SK-N-SH treated with all-trans-retinoic acid at 6 μM for 48 hours (cell line): Measurements from ENCODE around the gene EZR.

ENCODE experiments used
- CREB5 ChIP-seq: fragments of 250-450 bp; sonication (Bioruptor Pico); IDR thresholded peaks from 2 replicates; pipeline ENCODE4 v1.5.1; 2020; ENCODE audit warnings: low read depth, mild to moderate bottlenecking, moderate library complexity
- GLIS3 ChIP-seq: fragments of 250-450 bp; sonication (Bioruptor Pico); IDR thresholded peaks from 2 replicates; pipeline ENCODE4 v1.5.0; 2020; ENCODE audit warnings: mild to moderate bottlenecking, moderate library complexity
- RARB ChIP-seq: fragments of 250-450 bp; sonication (Bioruptor Pico); IDR thresholded peaks from 2 replicates; pipeline ENCODE4 v1.8.0; 2021; ENCODE audit warnings: mild to moderate bottlenecking, moderate library complexity
- TSHZ2 ChIP-seq: fragments of 250-450 bp; sonication (Bioruptor Pico); IDR thresholded peaks from 2 replicates; pipeline ENCODE4 v1.5.0; 2020; ENCODE audit warnings: mild to moderate bottlenecking, moderate library complexity
- ZFP30 ChIP-seq: fragments of 450-650 bp; formaldehyde crosslinking; IDR thresholded peaks from 2 replicates; pipeline ENCODE4 v1.5.0; 2022; ENCODE audit warnings: mild to moderate bottlenecking, moderate library complexity
- ZNF8 ChIP-seq: fragments of 450-650 bp; formaldehyde crosslinking; IDR thresholded peaks from 2 replicates; pipeline ENCODE4 v1.5.0; 2020; ENCODE audit warnings: mild to moderate bottlenecking, moderate library complexity
- TF ChIP-seq, protein P1 (sequence below): fragments of 250-450 bp; sonication (Bioruptor Pico); IDR thresholded peaks from 2 replicates; pipeline ENCODE4 v1.8.0; 2020; ENCODE audit warnings: mild to moderate bottlenecking, moderate library complexity, borderline replicate concordance

- TF ChIP-seq GLIS3 (no peak), TSHZ2 (CRISPR knock-in tag) (no peak), CREB5 (CRISPR knock-in tag) (no peak), ZFP30 (CRISPR knock-in tag) (no peak), RARB (no peak), ZNF8 (CRISPR knock-in tag) (no peak)
- TF ChIP-seq, protein P1, sequence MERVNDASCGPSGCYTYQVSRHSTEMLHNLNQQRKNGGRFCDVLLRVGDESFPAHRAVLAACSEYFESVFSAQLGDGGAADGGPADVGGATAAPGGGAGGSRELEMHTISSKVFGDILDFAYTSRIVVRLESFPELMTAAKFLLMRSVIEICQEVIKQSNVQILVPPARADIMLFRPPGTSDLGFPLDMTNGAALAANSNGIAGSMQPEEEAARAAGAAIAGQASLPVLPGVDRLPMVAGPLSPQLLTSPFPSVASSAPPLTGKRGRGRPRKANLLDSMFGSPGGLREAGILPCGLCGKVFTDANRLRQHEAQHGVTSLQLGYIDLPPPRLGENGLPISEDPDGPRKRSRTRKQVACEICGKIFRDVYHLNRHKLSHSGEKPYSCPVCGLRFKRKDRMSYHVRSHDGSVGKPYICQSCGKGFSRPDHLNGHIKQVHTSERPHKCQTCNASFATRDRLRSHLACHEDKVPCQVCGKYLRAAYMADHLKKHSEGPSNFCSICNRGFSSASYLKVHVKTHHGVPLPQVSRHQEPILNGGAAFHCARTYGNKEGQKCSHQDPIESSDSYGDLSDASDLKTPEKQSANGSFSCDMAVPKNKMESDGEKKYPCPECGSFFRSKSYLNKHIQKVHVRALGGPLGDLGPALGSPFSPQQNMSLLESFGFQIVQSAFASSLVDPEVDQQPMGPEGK: no peak
Observed at GRCh38 chr6:158837684-158838625, 18.8 kb upstream of the EZR start.
